GM19372 (cell line): ENCODE results near the gene LARGE1.

Experiments used
- ATAC-seq: cut with Tn5 transposase; IDR thresholded peaks from one replicate; pipeline ENCODE4 v1.9.1; 2021; ENCODE audit warnings: mild to moderate bottlenecking, low read depth, moderate library complexity; ENCODE audit not compliant: unreplicated experiment

LARGE1 gene

GRCh38 chr22:33635766-33636165 lies 284.5 kb downstream of the LARGE1 start:
- ATAC-seq = no peak

- no peak for ATAC-seq
Measured at GRCh38 chr22:33631777-33632176, 288.5 kb downstream of the LARGE1 start.

- no peak for ATAC-seq
Measured at GRCh38 chr22:33625959-33626358, 294.3 kb downstream of the LARGE1 start.

- no peak for ATAC-seq
Measured at GRCh38 chr22:33620085-33620484, 300.2 kb downstream of the LARGE1 start.

- no peak for ATAC-seq
Measured at GRCh38 chr22:33606504-33606903, 313.8 kb downstream of the LARGE1 start.

- no peak for ATAC-seq
Measured at GRCh38 chr22:33605666-33606065, 314.6 kb downstream of the LARGE1 start.

- no peak for ATAC-seq
Measured at GRCh38 chr22:33605221-33605620, 315.1 kb downstream of the LARGE1 start.

- ATAC-seq = no peak
Measured at GRCh38 chr22:33601062-33601461, 319.2 kb downstream of the LARGE1 start.

- ATAC-seq = no peak
Measured at GRCh38 chr22:33600595-33600994, 319.7 kb downstream of the LARGE1 start.

- ATAC-seq = no peak
Measured at GRCh38 chr22:33600113-33600512, 320.2 kb downstream of the LARGE1 start.

GRCh38 chr22:33599596-33599995 lies 320.7 kb downstream of the LARGE1 start:
- ATAC-seq = no peak

- no peak for ATAC-seq
Measured at GRCh38 chr22:33598821-33599220, 321.5 kb downstream of the LARGE1 start.

- ATAC-seq = no peak
Measured at GRCh38 chr22:33597274-33597985, 322.8 kb downstream of the LARGE1 start.

- ATAC-seq = no peak
Measured at GRCh38 chr22:33593818-33594217, 326.5 kb downstream of the LARGE1 start.

GRCh38 chr22:33591946-33592345 lies 328.3 kb downstream of the LARGE1 start:
- ATAC-seq = no peak

GRCh38 chr22:33589297-33589696 lies 331.0 kb downstream of the LARGE1 start:
- no peak for ATAC-seq

- ATAC-seq = no peak
Measured at GRCh38 chr22:33588860-33589259, 331.4 kb downstream of the LARGE1 start.

- ATAC-seq = no peak
Measured at GRCh38 chr22:33584152-33584551, 336.1 kb downstream of the LARGE1 start.

GRCh38 chr22:33582822-33583400 lies 337.4 kb downstream of the LARGE1 start:
- ATAC-seq = no peak

- ATAC-seq = no peak
Measured at GRCh38 chr22:33580310-33580709, 340.0 kb downstream of the LARGE1 start.

- no peak for ATAC-seq
Measured at GRCh38 chr22:33579448-33580093, 340.7 kb downstream of the LARGE1 start.

- no peak for ATAC-seq
Measured at GRCh38 chr22:33578752-33579151, 341.5 kb downstream of the LARGE1 start.
